ENCODE results near the gene ITCH. TPM values are rescaled to one million over a fixed set of nuclear protein-coding genes. Genes with fewer than 3 reads are reported as not detected.
"Not testable (repeated sequence)": the region's sequence is repeated elsewhere in the genome, so short reads cannot be mapped to it uniquely, and the experiment has no call there.

ITCH gene
- total and polyA plus RNA-seq, 9 donors = 14.0 to 65.8 (median 50.8) TPM

- WGBS, 3 donors = 25 to 54% (median 38%) methylated on average over 1 of the region's 1 CpG
- H3K27me3 ChIP-seq = no peaks in the 10 kb centered on the region
- H3K9me3 ChIP-seq = no peaks in the 10 kb centered on the region
- H3K4me1 ChIP-seq (ENCODE audit: insufficient read depth) = no peaks in the 10 kb centered on the region
- intact Hi-C loops (cut with DNase I) = no loop called here
- no peak overlapping the region for H3K4me3 ChIP-seq
- no peaks in the 10 kb centered on the region for H3K36me3 ChIP-seq
- no peak for DNase-seq
- no peak overlapping the region for H3K27ac ChIP-seq
- TF ChIP-seq EP300 (IDR thresholded peaks at IDR 0.05) = no peak
- TF ChIP-seq CTCF (IDR thresholded peaks at IDR 0.05) = no peak
- TF ChIP-seq POLR2A (IDR thresholded peaks at IDR 0.05) = no peak
Observed at GRCh38 chr20:34337544-34337943, 25.5 kb upstream of the ITCH start.

GRCh38 chr20:34337982-34338726 is 24.9 kb upstream of the ITCH start:
- TF ChIP-seq POLR2A (IDR thresholded peaks at IDR 0.05) (no peak), EP300 (IDR thresholded peaks at IDR 0.05) (no peak), CTCF (IDR thresholded peaks at IDR 0.05) (no peak)
- no peak for DNase-seq
- Histone ChIP-seq H3K27ac (no peak overlapping the region), H3K4me3 (no peak overlapping the region), H3K36me3 (no peaks in the 10 kb centered on the region), H3K9me3 (no peaks in the 10 kb centered on the region), H3K4me1 (ENCODE audit: insufficient read depth) (no peaks in the 10 kb centered on the region), H3K27me3 (no peaks in the 10 kb centered on the region)
- 85 to 90% (median 89%) methylated on average over 15 of the region's 15 CpGs for WGBS, 3 donors
- intact Hi-C loops (cut with DNase I) = no loop called here

GRCh38 chr20:34340726-34341125 is 22.3 kb upstream of the ITCH start:
- H3K36me3 ChIP-seq; H3K4me3 ChIP-seq; H3K9me3 ChIP-seq; H3K4me1 ChIP-seq (ENCODE audit: insufficient read depth); intact Hi-C loops (cut with DNase I); DNase-seq; H3K27ac ChIP-seq; H3K27me3 ChIP-seq: not testable (repeated sequence)
- WGBS, 3 donors = 87 to 93% (median 88%) methylated on average over 10 of the region's 10 CpGs

GRCh38 chr20:34341199-34341598 is 21.9 kb upstream of the ITCH start:
- DNase-seq; H3K27ac ChIP-seq; H3K36me3 ChIP-seq; H3K4me3 ChIP-seq; H3K4me1 ChIP-seq (ENCODE audit: insufficient read depth); H3K27me3 ChIP-seq; H3K9me3 ChIP-seq; intact Hi-C loops (cut with DNase I): not testable (repeated sequence)
- WGBS, 3 donors = 93% methylated on average over 9 of the region's 9 CpGs

- TF ChIP-seq POLR2A (IDR thresholded peaks at IDR 0.05) = no peak
- no peak for TF ChIP-seq EP300 (IDR thresholded peaks at IDR 0.05)
- no peak for TF ChIP-seq CTCF (IDR thresholded peaks at IDR 0.05)
- H3K27ac ChIP-seq = no peak overlapping the region
- WGBS, 3 donors = 86 to 89% (median 88%) methylated on average over 10 of the region's 10 CpGs
- H3K27me3 ChIP-seq = no peaks in the 10 kb centered on the region
- DNase-seq = no peak
- no peaks in the 10 kb centered on the region for H3K36me3 ChIP-seq
- intact Hi-C loops (cut with DNase I) = no loop called here
- no peaks in the 10 kb centered on the region for H3K4me1 ChIP-seq (ENCODE audit: insufficient read depth)
- no peak overlapping the region for H3K4me3 ChIP-seq
- H3K9me3 ChIP-seq = no peaks in the 10 kb centered on the region
Observed at GRCh38 chr20:34343458-34344211, 19.4 kb upstream of the ITCH start.

All from ovary (tissue), 9 donors.